HCT116 (cell line): ENCODE measurements around the gene KSR1. TPM values are rescaled to one million over a fixed set of nuclear protein-coding genes. Genes with fewer than 3 reads are reported as not detected.

Experiments
- ATAC-seq: fragments of 200-7000 bp; cut with Tn5 transposase; 2 replicates; pipeline ENCODE4 v1.9.1; 2020; ENCODE audit warnings: mild to moderate bottlenecking, moderate library complexity
- BruUV-seq: library from RNA; stranded (reverse); fragments of 400-500 nt; replicated peaks from 2 replicates; lab custom pipeline; 2021; lab: Mats Ljungman, UMichigan
- CTCF ChIA-PET: fragments of 300-600 bp; sonication (Branson Sonifier 250); formaldehyde crosslinking; loops from one replicate; lab custom pipeline; 2021; ENCODE audit warnings: antibody characterized with exemption; lab: Charles Lee
- POLR2A ChIA-PET: fragments of 300-600, 350-600 bp; sonication (Branson Sonifier 250); formaldehyde crosslinking; loops from one replicate; lab custom pipeline; 2021; ENCODE audit warnings: antibody characterized with exemption; lab: Charles Lee
- RAD21 ChIA-PET, 2 experiments: fragments of 300-600 bp; sonication (Branson Sonifier 250); formaldehyde crosslinking; loops; one replicate each; lab custom pipeline; 2023; ENCODE audit warnings: low total read pairs in 2 of 2; ENCODE audit not compliant: uncharacterized antibody in 2 of 2, unreplicated experiment in 2 of 2, low non-redundant PET in 1 of 2; lab: Charles Lee
- DNase-seq: peaks from one replicate; pipeline ENCODE4 v3.0.0-alpha.2; 2010; ENCODE audit warnings: low read depth, low spot score
- H2AFZ ChIP-seq: fragments of 200-600 bp; shearing (Covaris generic), sonication (generic); 2 replicates; pipeline ENCODE4 v1.6.1; 2017; ENCODE audit warnings: low read depth, mixed run types, mixed read lengths, antibody characterized with exemption, low read length; ENCODE audit not compliant: poor library complexity, severe bottlenecking
- H3K27ac ChIP-seq: 2 replicates; pipeline ENCODE4 v1.5.1; 2012; ENCODE audit warnings: low read depth, low read length
- H3K27me3 ChIP-seq: fragments of 200-600 bp; sonication (generic); 2 replicates; pipeline ENCODE4 v1.6.1; 2016; ENCODE audit warnings: mixed run types, low read length, mixed read lengths; ENCODE audit not compliant: insufficient read depth
- H3K36me3 ChIP-seq, 2 experiments: fragments of 200-500 bp in 1 of 2; fragments of 200-600 bp in 1 of 2; sonication (Bioruptor generic) in 1 of 2; sonication (generic) in 1 of 2; 2 replicates each; pipeline versions ENCODE4 v1.5.1 to v1.6.1; 2014 to 2016; ENCODE audit warnings: low read length in 2 of 2, inconsistent platforms in 1 of 2, mixed read lengths in 1 of 2, mixed run types in 1 of 2; ENCODE audit not compliant: insufficient read depth in 2 of 2, control insufficient read depth in 1 of 2
- H3K4me1 ChIP-seq, 2 experiments: fragments of 200-600 bp in 1 of 2; sonication (generic) in 1 of 2; 2 replicates each; pipeline versions ENCODE4 v1.5.1 to v1.6.1; 2012 to 2017; ENCODE audit warnings: low read length in 2 of 2, inconsistent platforms in 1 of 2, mild to moderate bottlenecking in 1 of 2, mixed read lengths in 1 of 2, mixed run types in 1 of 2, moderate library complexity in 1 of 2; ENCODE audit not compliant: insufficient read depth in 2 of 2, control insufficient read depth in 1 of 2
- H3K4me2 ChIP-seq: fragments of 200-600 bp; sonication (generic); 2 replicates; pipeline ENCODE4 v1.6.1; 2017; ENCODE audit warnings: mixed run types, low read length, mixed read lengths
- H3K4me3 ChIP-seq, 2 experiments: fragments of 200-600 bp in 1 of 2; sonication (generic) in 1 of 2; replicated peaks in 1 of 2; 2 replicates each; pipeline ENCODE4 v1.5.1; 2011 to 2016; ENCODE audit warnings: low read length in 2 of 2, control low read depth in 1 of 2, low read depth in 1 of 2, mild to moderate bottlenecking in 1 of 2, mixed read lengths in 1 of 2, mixed run types in 1 of 2
- H3K79me2 ChIP-seq: fragments of 200-600 bp; sonication (generic); 2 replicates; pipeline ENCODE4 v1.6.1; 2017; ENCODE audit warnings: mild to moderate bottlenecking, mixed run types, low read length, moderate library complexity, mixed read lengths; ENCODE audit not compliant: insufficient read depth
- H3K9ac ChIP-seq: fragments of 200-600 bp; sonication (generic); 2 replicates; pipeline ENCODE4 v1.6.1; 2016; ENCODE audit warnings: low read length, mixed read lengths
- H3K9me2 ChIP-seq: fragments of 200-600 bp; sonication (generic), shearing (Covaris generic); 2 replicates; pipeline ENCODE4 v1.6.1; 2017; ENCODE audit warnings: mixed run types, mild to moderate bottlenecking, moderate library complexity; ENCODE audit not compliant: insufficient read depth
- H3K9me3 ChIP-seq, 2 experiments: fragments of 200-500 bp in 1 of 2; fragments of 200-600 bp in 1 of 2; sonication (Bioruptor generic) in 1 of 2; sonication (generic) in 1 of 2; 2 replicates each; pipeline ENCODE4 v1.6.1; 2014 to 2017; ENCODE audit warnings: low read length in 2 of 2, mixed read lengths in 2 of 2, inconsistent platforms in 1 of 2, low read depth in 1 of 2, mild to moderate bottlenecking in 1 of 2, mixed run types in 1 of 2, moderate library complexity in 1 of 2; ENCODE audit not compliant: control insufficient read depth in 1 of 2, insufficient read depth in 1 of 2
- H4K20me1 ChIP-seq: fragments of 200-600 bp; sonication (generic), shearing (Covaris generic); 2 replicates; pipeline ENCODE4 v1.6.1; 2017; ENCODE audit warnings: mixed run types, mild to moderate bottlenecking, moderate library complexity; ENCODE audit not compliant: insufficient read depth
- ATF3 ChIP-seq: IDR thresholded peaks from 2 replicates; pipeline ENCODE4 v1.6.1; 2012
- CBX3 ChIP-seq: IDR thresholded peaks from 2 replicates; pipeline ENCODE4 v1.6.1; 2012; ENCODE audit warnings: low read depth
- EGR1 ChIP-seq: IDR thresholded peaks from 2 replicates; pipeline ENCODE4 v1.6.1; 2012; ENCODE audit warnings: low read depth
- EZH2 ChIP-seq: fragments of 200-600 bp; sonication (generic); IDR thresholded peaks from 2 replicates; pipeline ENCODE4 v1.6.1; 2017; ENCODE audit warnings: antibody characterized with exemption, mixed run types
- EZH2phosphoT487 ChIP-seq: fragments of 200-600 bp; IDR thresholded peaks from 2 replicates; pipeline ENCODE4 v1.6.1; 2018; ENCODE audit warnings: antibody characterized with exemption, borderline replicate concordance
- FOSL1 ChIP-seq: IDR thresholded peaks from 2 replicates; pipeline ENCODE4 v1.6.1; 2012; ENCODE audit warnings: low read depth
- JUND ChIP-seq: IDR thresholded peaks from 2 replicates; pipeline ENCODE4 v1.6.1; 2012
- MAX ChIP-seq: IDR thresholded peaks from 2 replicates; pipeline ENCODE4 v1.6.1; 2012
- POLR2AphosphoS5 ChIP-seq: IDR thresholded peaks from 2 replicates; pipeline ENCODE4 v1.6.1; 2011; ENCODE audit warnings: mild to moderate bottlenecking, low read depth, low read length, moderate library complexity
- RAD21 ChIP-seq: IDR thresholded peaks from 2 replicates; pipeline ENCODE4 v1.6.1; 2012; ENCODE audit warnings: low read depth, mild to moderate bottlenecking
- SIN3A ChIP-seq: IDR thresholded peaks from 2 replicates; pipeline ENCODE4 v1.6.1; 2012; ENCODE audit warnings: low read depth
- SRF ChIP-seq: IDR thresholded peaks from 2 replicates; pipeline ENCODE4 v1.6.1; 2012; ENCODE audit warnings: low read depth
- YY1 ChIP-seq: IDR thresholded peaks from 2 replicates; pipeline ENCODE4 v1.6.1; 2011; ENCODE audit warnings: low read length, low read depth, moderate library complexity, mild to moderate bottlenecking; ENCODE audit not compliant: insufficient replicate concordance; ENCODE audit errors: extremely low read depth
- ZBTB33 ChIP-seq: IDR thresholded peaks from 2 replicates; pipeline ENCODE4 v1.6.1; 2011; ENCODE audit warnings: mild to moderate bottlenecking, low read length, moderate library complexity; ENCODE audit not compliant: insufficient replicate concordance; ENCODE audit errors: extremely low read depth
- ZFX ChIP-seq: fragments of 450-650 bp; IDR thresholded peaks from 2 replicates; pipeline ENCODE4 v1.6.1; 2017
- ZNF274 ChIP-seq: fragments of 200-500 bp; sonication (Bioruptor generic); IDR thresholded peaks from 2 replicates; pipeline ENCODE4 v1.6.1; 2014; ENCODE audit warnings: mild to moderate bottlenecking, low read depth, low read length, inconsistent platforms
- intact Hi-C: fragments of 100-400 bp; cut with micrococcal nuclease; formaldehyde crosslinking; loops from 2 replicates; pipeline ENCODE4 v1.10.0; 2022
- total RNA-seq: library from RNA; stranded (reverse); gene quantifications from one replicate; pipeline ENCODE4 v1.2.1, GENCODE V29; 2021; ENCODE audit not compliant: unreplicated experiment
- TF ChIP-seq, protein P1 (sequence below), 3 experiments: fragments of 200-600 bp in 1 of 3; sonication (generic) in 1 of 3; IDR thresholded peaks in 2 of 3; conservative IDR thresholded peaks in 1 of 3; 2 replicates each; pipeline ENCODE4 v1.5.1; 2012 to 2017; ENCODE audit warnings: low read depth in 2 of 3, low read length in 2 of 3, antibody characterized with exemption in 1 of 3, borderline replicate concordance in 1 of 3, control low read depth in 1 of 3, mild to moderate bottlenecking in 1 of 3, mixed read lengths in 1 of 3, mixed run types in 1 of 3, moderate library complexity in 1 of 3; ENCODE audit not compliant: insufficient read depth in 1 of 3
- TF ChIP-seq, protein P2 (sequence below): IDR thresholded peaks from 2 replicates; pipeline ENCODE4 v1.6.1; 2012; ENCODE audit warnings: low read depth

KSR1 gene
- total RNA-seq, 1 experiment from 2014 or later: 16.5 TPM

GRCh38 chr17:27477050-27477888 is 21.0 kb downstream of the KSR1 start:
- Histone ChIP-seq H3K4me3 (no peak overlapping the region), H2AFZ (no peak overlapping the region), H3K27me3 (no peaks in the 10 kb centered on the region), H3K9me2 (no peaks in the 10 kb centered on the region), H3K36me3 (no peaks in the 10 kb centered on the region), H3K79me2 (no peaks in the 10 kb centered on the region), H3K27ac (no peak overlapping the region), H3K9me3 (no peaks in the 10 kb centered on the region), H3K9ac (no peak overlapping the region), H3K4me2 (no peak overlapping the region), H3K4me1 (peaks cover 12 to 29% of the 10 kb centered on the region in 2 experiments), H4K20me1 (no peaks in the 10 kb centered on the region)
- RAD21 ChIA-PET: no interaction called here
- CTCF ChIA-PET: no interaction called here
- POLR2A ChIA-PET: no interaction called here
- ATAC-seq (no peak), DNase-seq (no peak)
- TF ChIP-seq YY1 (no peak), ATF3 (no peak), ZBTB33 (no peak), FOSL1 (no peak), SIN3A (no peak), ZNF274 (no peak), ZFX (no peak), CBX3 (no peak), RAD21 (no peak), EZH2 (no peak), POLR2AphosphoS5 (no peak), MAX (no peak), EZH2phosphoT487 (no peak), SRF (no peak), JUND (no peak), EGR1 (no peak)
- TF ChIP-seq, protein P1, sequence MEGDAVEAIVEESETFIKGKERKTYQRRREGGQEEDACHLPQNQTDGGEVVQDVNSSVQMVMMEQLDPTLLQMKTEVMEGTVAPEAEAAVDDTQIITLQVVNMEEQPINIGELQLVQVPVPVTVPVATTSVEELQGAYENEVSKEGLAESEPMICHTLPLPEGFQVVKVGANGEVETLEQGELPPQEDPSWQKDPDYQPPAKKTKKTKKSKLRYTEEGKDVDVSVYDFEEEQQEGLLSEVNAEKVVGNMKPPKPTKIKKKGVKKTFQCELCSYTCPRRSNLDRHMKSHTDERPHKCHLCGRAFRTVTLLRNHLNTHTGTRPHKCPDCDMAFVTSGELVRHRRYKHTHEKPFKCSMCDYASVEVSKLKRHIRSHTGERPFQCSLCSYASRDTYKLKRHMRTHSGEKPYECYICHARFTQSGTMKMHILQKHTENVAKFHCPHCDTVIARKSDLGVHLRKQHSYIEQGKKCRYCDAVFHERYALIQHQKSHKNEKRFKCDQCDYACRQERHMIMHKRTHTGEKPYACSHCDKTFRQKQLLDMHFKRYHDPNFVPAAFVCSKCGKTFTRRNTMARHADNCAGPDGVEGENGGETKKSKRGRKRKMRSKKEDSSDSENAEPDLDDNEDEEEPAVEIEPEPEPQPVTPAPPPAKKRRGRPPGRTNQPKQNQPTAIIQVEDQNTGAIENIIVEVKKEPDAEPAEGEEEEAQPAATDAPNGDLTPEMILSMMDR (IDR thresholded peaks at IDR 0.05 in 2 of 3, conservative IDR thresholded peaks at IDR 0.05 in 1 of 3; ENCODE audit: borderline replicate concordance in 1 of 3, insufficient read depth in 1 of 3, low read depth in 2 of 3, low read length in 2 of 3): no peak
- TF ChIP-seq, protein P2, sequence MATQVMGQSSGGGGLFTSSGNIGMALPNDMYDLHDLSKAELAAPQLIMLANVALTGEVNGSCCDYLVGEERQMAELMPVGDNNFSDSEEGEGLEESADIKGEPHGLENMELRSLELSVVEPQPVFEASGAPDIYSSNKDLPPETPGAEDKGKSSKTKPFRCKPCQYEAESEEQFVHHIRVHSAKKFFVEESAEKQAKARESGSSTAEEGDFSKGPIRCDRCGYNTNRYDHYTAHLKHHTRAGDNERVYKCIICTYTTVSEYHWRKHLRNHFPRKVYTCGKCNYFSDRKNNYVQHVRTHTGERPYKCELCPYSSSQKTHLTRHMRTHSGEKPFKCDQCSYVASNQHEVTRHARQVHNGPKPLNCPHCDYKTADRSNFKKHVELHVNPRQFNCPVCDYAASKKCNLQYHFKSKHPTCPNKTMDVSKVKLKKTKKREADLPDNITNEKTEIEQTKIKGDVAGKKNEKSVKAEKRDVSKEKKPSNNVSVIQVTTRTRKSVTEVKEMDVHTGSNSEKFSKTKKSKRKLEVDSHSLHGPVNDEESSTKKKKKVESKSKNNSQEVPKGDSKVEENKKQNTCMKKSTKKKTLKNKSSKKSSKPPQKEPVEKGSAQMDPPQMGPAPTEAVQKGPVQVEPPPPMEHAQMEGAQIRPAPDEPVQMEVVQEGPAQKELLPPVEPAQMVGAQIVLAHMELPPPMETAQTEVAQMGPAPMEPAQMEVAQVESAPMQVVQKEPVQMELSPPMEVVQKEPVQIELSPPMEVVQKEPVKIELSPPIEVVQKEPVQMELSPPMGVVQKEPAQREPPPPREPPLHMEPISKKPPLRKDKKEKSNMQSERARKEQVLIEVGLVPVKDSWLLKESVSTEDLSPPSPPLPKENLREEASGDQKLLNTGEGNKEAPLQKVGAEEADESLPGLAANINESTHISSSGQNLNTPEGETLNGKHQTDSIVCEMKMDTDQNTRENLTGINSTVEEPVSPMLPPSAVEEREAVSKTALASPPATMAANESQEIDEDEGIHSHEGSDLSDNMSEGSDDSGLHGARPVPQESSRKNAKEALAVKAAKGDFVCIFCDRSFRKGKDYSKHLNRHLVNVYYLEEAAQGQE: no peak
- intact Hi-C loops: no loop called here
- no TSS peak for BruUV-seq
